ENCODE measurements around the gene LTBP2.

The LTBP2 gene

GRCh38 chr14:74578479-74578878 lies 33.6 kb downstream of the LTBP2 start:
- no peaks in the 10 kb centered on the region for H3K36me3 Mint-ChIP-seq (ENCODE audit: low read depth)
- no peak overlapping the region for H3K27ac Mint-ChIP-seq
- H3K4me3 Mint-ChIP-seq: no peak overlapping the region
- no peaks in the 10 kb centered on the region for H3K9me3 Mint-ChIP-seq
- H3K4me1 Mint-ChIP-seq (ENCODE audit: low read depth): peaks cover 37% of the 10 kb centered on the region
- peaks cover 34% of the 10 kb centered on the region for H3K27me3 Mint-ChIP-seq

DNA sequence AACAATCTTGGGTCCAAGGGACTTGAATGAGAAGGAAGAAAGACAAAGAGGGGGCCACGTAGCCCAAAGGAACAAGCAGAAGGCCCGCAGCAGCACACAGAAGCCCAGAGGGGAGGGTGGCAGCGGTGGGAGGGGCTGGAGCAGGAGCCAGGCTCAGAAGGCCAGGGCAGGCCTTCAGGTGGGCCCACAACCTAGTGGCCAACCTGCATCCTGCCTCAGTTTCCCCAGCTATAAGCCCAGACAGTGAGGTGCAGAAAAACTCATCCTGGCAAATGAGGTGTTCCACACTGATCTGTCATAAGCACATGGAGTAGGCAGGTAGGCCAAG lies 34.1 kb downstream of the LTBP2 start:
- no peaks in the 10 kb centered on the region for H3K36me3 Mint-ChIP-seq (ENCODE audit: low read depth)
- H3K4me1 Mint-ChIP-seq (ENCODE audit: low read depth): peaks cover 43% of the 10 kb centered on the region
- peaks cover 35% of the 10 kb centered on the region for H3K27me3 Mint-ChIP-seq
- no peak overlapping the region for H3K4me3 Mint-ChIP-seq
- H3K9me3 Mint-ChIP-seq: no peaks in the 10 kb centered on the region
- no peak overlapping the region for H3K27ac Mint-ChIP-seq

- H3K27ac Mint-ChIP-seq: no peak overlapping the region
These were observed 34.6 kb downstream of the LTBP2 start for GRCh38 chr14:74577247-74577947.

GRCh38 chr14:74575936-74576335 lies 36.1 kb downstream of the LTBP2 start:
- Mint-ChIP-seq H3K4me3 (no peak overlapping the region), H3K4me1 (ENCODE audit: low read depth) (peaks cover 60% of the 10 kb centered on the region)

More at GRCh38 chr14:74577247-74577947, 34.6 kb downstream of the LTBP2 start:
- H3K36me3 Mint-ChIP-seq (ENCODE audit: low read depth): no peaks in the 10 kb centered on the region
- H3K4me3 Mint-ChIP-seq: no peak overlapping the region
- H3K9me3 Mint-ChIP-seq: no peaks in the 10 kb centered on the region
- peaks cover 35% of the 10 kb centered on the region for H3K27me3 Mint-ChIP-seq
- H3K4me1 Mint-ChIP-seq (ENCODE audit: low read depth): peaks cover 48% of the 10 kb centered on the region

GRCh38 chr14:74575507-74575906 lies 36.5 kb downstream of the LTBP2 start:
- no peaks in the 10 kb centered on the region for H3K9me3 Mint-ChIP-seq

More at GRCh38 chr14:74575936-74576335, 36.1 kb downstream of the LTBP2 start:
- peaks cover 43% of the 10 kb centered on the region for H3K27me3 Mint-ChIP-seq
- H3K36me3 Mint-ChIP-seq (ENCODE audit: low read depth): no peaks in the 10 kb centered on the region
- no peak overlapping the region for H3K27ac Mint-ChIP-seq
- H3K9me3 Mint-ChIP-seq: no peaks in the 10 kb centered on the region

GRCh38 chr14:74574706-74575105 lies 37.3 kb downstream of the LTBP2 start:
- Mint-ChIP-seq H3K9me3 (no peaks in the 10 kb centered on the region), H3K4me3 (no peak overlapping the region), H3K27me3 (peaks cover 45% of the 10 kb centered on the region), H3K36me3 (ENCODE audit: low read depth) (no peaks in the 10 kb centered on the region), H3K27ac (no peak overlapping the region), H3K4me1 (ENCODE audit: low read depth) (peaks cover 52% of the 10 kb centered on the region)

More at GRCh38 chr14:74575507-74575906, 36.5 kb downstream of the LTBP2 start:
- no peak overlapping the region for H3K4me3 Mint-ChIP-seq
- peaks cover 43% of the 10 kb centered on the region for H3K27me3 Mint-ChIP-seq
- H3K27ac Mint-ChIP-seq: no peak overlapping the region
- H3K36me3 Mint-ChIP-seq (ENCODE audit: low read depth): no peaks in the 10 kb centered on the region
- peaks cover 60% of the 10 kb centered on the region for H3K4me1 Mint-ChIP-seq (ENCODE audit: low read depth)

DNA sequence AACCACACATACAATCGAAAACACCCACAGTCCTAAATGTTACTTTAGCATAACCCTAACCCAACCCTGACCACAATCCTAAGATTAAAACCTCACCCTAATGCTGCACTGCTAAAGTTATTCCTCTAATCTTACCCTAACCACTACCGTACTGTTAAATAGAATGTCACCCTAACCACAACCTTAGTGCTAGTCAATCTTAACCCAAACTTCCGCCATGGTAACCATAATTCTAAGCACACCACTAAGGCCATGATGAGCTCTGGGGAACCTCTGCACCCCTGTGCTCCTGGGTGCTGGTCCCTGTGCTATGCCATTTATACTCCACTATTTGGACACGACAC lies 38.0 kb downstream of the LTBP2 start:
- H3K4me1 Mint-ChIP-seq (ENCODE audit: low read depth): peaks cover 46% of the 10 kb centered on the region
- no peak overlapping the region for H3K27ac Mint-ChIP-seq
- H3K27me3 Mint-ChIP-seq: peaks cover 51% of the 10 kb centered on the region
- H3K36me3 Mint-ChIP-seq (ENCODE audit: low read depth): no peaks in the 10 kb centered on the region
- no peak overlapping the region for H3K4me3 Mint-ChIP-seq
- H3K9me3 Mint-ChIP-seq: no peaks in the 10 kb centered on the region

DNA sequence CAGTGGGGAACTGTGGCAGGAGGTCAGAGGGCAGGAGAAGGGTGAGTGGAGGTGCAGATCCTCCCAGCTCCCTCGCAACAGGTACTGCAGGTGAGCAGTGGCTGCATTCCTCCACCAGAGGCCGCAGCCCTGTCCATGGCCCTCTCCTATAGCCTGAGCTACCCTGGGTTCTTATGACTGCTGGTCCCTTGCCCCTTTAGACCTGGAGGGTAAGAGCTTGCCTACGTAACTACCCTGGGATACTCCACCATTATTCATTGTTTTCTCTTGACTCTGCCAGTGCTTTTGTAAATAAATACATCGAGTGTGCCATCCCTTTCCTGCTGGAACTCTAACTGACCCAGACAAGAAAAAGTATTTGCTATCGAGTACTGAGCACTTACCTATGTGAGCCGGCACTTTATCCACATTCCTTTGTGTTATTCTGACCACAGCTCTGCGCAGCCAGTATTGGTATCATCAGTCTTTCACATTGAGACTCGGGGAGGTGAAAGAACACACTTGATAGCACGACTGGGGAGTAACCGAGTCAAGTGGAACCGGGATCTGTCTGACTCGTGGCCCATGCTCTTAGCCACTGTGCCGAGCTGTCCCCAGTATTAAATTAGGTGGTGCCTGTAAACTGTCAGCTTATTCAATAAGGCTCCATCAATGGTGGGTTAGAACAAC lies 38.5 kb downstream of the LTBP2 start:
- H3K9me3 Mint-ChIP-seq: no peaks in the 10 kb centered on the region
- H3K27me3 Mint-ChIP-seq: peaks cover 51% of the 10 kb centered on the region

GRCh38 chr14:74572726-74573301 lies 39.2 kb downstream of the LTBP2 start:
- Mint-ChIP-seq H3K36me3 (ENCODE audit: low read depth) (no peaks in the 10 kb centered on the region), H3K27ac (no peak overlapping the region), H3K4me1 (ENCODE audit: low read depth) (peaks cover 39% of the 10 kb centered on the region), H3K9me3 (no peaks in the 10 kb centered on the region), H3K27me3 (peaks cover 51% of the 10 kb centered on the region), H3K4me3 (peak overlapping the region; percentile 51)

More for the DNA sequence above, 38.5 kb downstream of the LTBP2 start:
- Mint-ChIP-seq H3K4me3 (no peak overlapping the region), H3K4me1 (ENCODE audit: low read depth) (peaks cover 41% of the 10 kb centered on the region), H3K36me3 (ENCODE audit: low read depth) (no peaks in the 10 kb centered on the region), H3K27ac (no peak overlapping the region)

DNA sequence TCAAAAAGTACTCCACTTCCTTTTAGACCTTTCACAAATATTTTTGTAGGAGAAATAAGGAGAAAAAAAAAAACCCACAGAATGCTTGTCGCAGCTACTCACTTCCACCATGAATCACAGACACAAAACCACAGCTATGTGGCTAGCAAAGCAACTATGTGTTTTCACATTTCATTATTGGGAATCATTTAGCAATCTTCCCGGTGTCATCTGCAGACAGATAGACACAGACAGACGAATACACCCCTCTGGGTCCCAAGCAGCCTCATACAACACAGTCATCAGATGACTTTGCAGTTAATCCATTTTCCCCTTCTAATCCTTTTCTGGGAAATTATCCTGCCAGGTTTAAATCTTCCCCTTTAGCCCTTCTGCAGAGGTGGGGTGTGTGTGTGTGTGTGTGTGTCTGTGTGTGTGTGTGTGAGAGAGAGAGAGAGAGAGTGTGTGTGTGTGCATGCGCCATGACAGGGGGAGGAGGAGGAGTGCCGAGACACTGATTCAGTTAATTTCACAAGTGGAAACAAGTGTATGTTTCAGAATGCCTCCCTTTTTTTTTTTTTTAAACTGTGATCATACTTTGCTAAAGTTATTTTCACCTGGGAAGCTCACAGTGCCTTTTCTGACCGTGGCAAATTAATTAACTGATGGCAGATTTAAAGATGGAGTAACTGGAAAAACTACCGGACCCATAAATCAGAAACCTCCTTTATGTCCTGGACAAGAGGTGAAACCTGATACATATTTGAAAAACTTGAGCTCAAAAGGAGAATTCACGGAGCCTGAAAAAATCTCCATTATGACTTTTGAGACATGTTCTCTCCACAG lies 39.9 kb downstream of the LTBP2 start:
- Mint-ChIP-seq H3K27ac (peak overlapping the region; percentile 29), H3K27me3 (peaks cover 47% of the 10 kb centered on the region), H3K4me3 (peak overlapping the region; percentile 51), H3K36me3 (ENCODE audit: low read depth) (no peaks in the 10 kb centered on the region), H3K4me1 (ENCODE audit: low read depth) (peaks cover 36% of the 10 kb centered on the region), H3K9me3 (no peaks in the 10 kb centered on the region)

- no peaks in the 10 kb centered on the region for H3K9me3 Mint-ChIP-seq
- no peak overlapping the region for H3K4me3 Mint-ChIP-seq
- peaks cover 41% of the 10 kb centered on the region for H3K27me3 Mint-ChIP-seq
- peaks cover 36% of the 10 kb centered on the region for H3K4me1 Mint-ChIP-seq (ENCODE audit: low read depth)
- no peaks in the 10 kb centered on the region for H3K36me3 Mint-ChIP-seq (ENCODE audit: low read depth)
- no peak overlapping the region for H3K27ac Mint-ChIP-seq
These were observed 40.6 kb downstream of the LTBP2 start for GRCh38 chr14:74571441-74571841.

GRCh38 chr14:74570696-74571095 lies 41.3 kb downstream of the LTBP2 start:
- no peak overlapping the region for H3K27ac Mint-ChIP-seq
- peaks cover 34% of the 10 kb centered on the region for H3K27me3 Mint-ChIP-seq
- no peaks in the 10 kb centered on the region for H3K9me3 Mint-ChIP-seq
- H3K4me3 Mint-ChIP-seq: no peak overlapping the region
- no peaks in the 10 kb centered on the region for H3K36me3 Mint-ChIP-seq (ENCODE audit: low read depth)
- H3K4me1 Mint-ChIP-seq (ENCODE audit: low read depth): peaks cover 36% of the 10 kb centered on the region

- peaks cover 36% of the 10 kb centered on the region for H3K4me1 Mint-ChIP-seq (ENCODE audit: low read depth)
- peaks cover 39% of the 10 kb centered on the region for H3K27me3 Mint-ChIP-seq
- H3K4me3 Mint-ChIP-seq: no peak overlapping the region
- no peaks in the 10 kb centered on the region for H3K36me3 Mint-ChIP-seq (ENCODE audit: low read depth)
- H3K9me3 Mint-ChIP-seq: no peaks in the 10 kb centered on the region
- no peak overlapping the region for H3K27ac Mint-ChIP-seq
These were observed 42.0 kb downstream of the LTBP2 start for GRCh38 chr14:74569806-74570591.

DNA sequence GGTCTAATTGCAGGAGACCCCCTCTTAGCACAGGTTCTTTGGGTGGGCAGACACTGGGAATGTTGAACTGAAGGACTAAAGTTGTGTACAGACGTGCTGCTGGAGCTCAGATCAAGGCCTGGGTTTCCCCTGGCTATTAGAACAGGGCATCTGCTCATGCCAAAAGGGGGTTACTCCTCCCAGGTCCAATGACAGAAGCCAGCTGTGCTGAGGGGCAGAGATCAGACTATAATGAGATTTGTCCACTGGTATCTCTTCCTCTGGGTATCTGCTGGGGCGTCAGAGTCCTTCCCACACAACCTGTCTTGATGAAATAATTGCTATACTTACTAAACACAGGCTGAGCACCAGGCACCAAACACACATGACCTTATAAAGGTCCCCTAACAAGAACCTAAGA lies 42.6 kb downstream of the LTBP2 start:
- H3K36me3 Mint-ChIP-seq (ENCODE audit: low read depth): no peaks in the 10 kb centered on the region
- peaks cover 35% of the 10 kb centered on the region for H3K27me3 Mint-ChIP-seq
- H3K27ac Mint-ChIP-seq: no peak overlapping the region
- H3K4me1 Mint-ChIP-seq (ENCODE audit: low read depth): peaks cover 32% of the 10 kb centered on the region
- no peak overlapping the region for H3K4me3 Mint-ChIP-seq
- H3K9me3 Mint-ChIP-seq: no peaks in the 10 kb centered on the region
